Endometrium (tissue), 2 donors: ENCODE data around the gene TRMT112.

ENCODE experiments used
- FAIRE-seq: peaks from 2 replicates; lab custom pipeline; 2012; peaks lifted over from hg19 to GRCh38; lab: Jason Lieb, UNC
- donor health status: control.
- donor health status: control.

TRMT112 gene

DNA sequence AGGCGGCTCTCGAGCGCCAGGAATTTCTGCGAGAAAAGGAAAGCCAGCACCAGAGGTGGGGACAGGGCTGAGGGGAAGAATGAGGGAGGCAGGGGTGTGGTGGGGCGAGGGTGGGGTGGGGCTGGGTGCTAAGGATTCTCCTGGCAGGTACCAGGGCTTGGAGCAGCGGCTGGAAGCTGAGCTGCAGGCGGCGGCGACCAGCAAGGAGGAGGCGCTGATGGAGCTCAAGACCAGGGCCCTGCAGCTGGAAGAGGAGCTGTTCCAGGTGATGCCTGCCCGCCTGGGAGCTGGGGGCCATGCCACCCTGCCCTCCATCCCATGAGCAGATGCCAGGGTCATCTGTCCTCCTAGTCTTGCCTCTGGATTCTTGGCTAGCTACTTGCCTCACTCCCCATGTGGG lies 32.0 kb upstream of the TRMT112 start:
- no peak for FAIRE-seq

GRCh38 chr11:64349025-64349387 lies 31.6 kb upstream of the TRMT112 start:
- no peak for FAIRE-seq

DNA sequence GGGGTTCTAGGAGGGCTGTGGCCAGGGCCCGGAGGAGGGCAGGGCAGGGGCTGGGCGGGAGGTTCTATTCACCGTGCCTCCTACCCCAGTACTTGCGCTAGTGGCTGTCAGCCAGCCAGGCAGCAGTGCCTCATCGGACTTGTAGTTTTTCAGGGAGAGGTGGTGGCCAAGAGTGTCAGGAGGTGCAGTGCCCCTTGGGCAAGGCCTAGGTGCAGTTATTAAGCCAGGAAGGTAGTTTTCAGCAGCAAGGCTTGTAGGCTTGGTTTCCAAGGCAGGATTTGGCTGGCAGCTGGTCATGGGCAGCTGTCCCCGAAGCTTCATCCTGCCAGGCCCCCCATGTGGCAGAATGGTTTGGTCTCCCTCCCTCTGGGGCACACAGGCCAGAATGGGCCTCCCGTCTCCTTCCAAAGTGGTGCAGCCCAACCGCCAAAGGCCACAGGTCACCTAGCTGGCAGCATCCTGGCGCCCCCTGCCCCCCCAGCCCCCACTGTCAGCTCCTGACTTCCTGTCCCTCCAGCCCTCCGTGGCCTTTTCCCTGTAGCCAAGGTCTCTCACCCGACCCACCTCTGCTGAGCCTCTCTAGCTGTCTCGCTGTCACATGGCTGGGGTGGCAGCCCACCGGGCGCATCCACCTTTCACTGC lies 31.1 kb upstream of the TRMT112 start:
- no peak for FAIRE-seq

- no peak for FAIRE-seq
Measured at GRCh38 chr11:64347193-64347867, 30.0 kb upstream of the TRMT112 start.

DNA sequence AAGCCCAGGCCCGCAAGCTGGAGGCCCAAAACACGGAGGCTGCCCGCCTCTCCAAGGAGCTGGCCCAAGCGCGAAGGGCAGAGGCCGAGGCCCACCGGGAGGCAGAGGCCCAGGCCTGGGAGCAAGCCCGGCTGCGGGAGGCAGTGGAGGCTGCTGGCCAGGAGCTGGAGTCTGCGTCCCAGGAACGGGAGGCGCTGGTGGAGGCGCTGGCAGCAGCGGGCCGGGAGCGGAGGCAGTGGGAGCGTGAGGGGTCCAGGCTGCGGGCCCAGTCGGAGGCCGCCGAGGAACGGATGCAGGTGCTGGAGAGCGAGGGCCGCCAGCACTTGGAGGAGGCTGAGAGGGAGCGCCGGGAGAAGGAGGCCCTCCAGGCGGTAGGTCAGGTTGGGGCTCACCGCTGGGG lies 27.4 kb upstream of the TRMT112 start:
- no peak for FAIRE-seq

GRCh38 chr11:64343767-64344559 lies 26.6 kb upstream of the TRMT112 start:
- FAIRE-seq: no peak

DNA sequence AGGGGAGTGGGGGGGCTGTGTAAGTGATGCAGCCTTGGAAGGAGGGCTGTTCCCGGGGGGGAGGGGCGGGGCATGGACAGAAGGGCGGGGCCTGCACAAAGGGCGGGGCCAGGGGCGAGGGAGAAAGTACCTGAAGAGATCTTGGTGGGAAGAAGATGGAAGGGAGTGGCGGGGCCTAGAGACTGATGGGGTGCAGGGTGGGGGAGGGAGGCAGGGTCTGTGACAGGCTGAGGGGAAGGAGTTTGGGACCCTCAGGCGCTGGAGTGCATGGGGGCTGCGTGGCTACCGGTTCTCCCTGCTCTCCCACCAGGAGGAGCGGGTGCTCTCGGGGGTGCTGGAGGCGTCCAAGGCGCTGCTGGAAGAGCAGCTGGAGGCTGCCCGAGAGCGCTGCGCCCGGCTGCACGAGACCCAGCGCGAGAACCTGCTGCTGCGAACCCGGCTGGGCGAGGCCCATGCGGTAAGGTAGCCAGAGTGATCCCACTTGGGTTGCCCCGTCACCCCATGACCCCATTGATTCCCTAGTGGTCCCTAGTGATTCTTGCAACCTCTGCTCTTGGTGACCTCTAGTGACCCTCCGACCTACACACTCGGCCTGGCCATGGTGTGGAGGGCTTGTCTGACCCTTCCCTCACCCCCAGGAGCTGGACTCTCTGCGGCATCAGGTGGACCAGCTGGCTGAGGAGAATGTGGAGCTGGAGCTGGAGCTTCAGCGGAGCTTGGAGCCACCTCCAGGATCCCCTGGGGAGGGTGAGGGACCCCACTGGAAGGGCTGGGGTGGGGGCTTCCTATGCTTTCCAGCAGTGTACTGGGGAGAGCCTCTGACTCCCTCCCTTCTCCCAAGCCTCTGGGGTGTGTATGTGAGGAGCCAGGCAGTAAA lies 25.7 kb upstream of the TRMT112 start:
- FAIRE-seq: no peak

DNA sequence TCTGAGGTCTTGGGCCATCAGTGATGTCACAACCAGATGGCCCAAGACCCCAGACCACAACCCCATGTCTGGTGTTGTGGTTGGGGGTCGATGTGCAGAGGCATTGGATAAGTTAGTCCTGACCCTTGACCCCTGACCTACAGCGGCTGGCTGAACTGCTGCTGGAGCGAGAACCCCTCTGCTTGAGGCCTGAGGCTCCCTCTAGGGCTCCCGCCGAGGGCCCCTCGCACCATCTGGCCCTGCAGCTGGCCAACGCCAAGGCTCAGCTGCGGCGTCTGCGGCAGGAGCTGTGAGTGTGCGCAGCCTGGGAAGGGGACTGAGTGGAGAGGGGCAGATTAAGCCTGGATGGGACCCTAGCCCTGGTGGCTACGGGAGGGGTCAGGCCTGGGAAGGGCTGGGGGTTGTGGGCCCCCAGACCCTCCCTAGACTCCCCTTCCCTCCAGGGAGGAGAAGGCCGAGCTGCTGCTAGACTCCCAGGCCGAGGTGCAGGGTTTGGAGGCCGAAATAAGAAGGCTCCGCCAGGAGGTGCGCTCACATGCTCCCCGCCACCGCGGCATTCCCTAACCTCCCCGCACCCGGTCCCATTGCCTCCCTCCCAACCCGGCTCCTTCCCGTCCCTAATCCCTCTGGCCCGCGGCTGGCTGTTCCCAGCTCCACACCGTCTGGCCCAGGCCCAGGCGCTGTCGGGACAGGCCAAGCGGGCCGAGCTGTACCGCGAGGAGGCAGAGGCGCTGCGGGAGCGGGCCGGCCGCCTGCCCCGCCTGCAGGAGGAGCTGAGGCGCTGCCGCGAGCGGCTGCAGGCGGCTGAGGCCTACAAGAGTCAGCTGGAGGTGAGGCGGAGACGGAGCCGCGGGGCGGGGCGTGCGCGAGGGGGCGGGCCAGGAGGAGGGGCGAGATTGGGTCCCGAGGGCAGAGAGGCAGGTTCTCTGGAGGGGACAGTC lies 24.8 kb upstream of the TRMT112 start:
- no peak for FAIRE-seq

DNA sequence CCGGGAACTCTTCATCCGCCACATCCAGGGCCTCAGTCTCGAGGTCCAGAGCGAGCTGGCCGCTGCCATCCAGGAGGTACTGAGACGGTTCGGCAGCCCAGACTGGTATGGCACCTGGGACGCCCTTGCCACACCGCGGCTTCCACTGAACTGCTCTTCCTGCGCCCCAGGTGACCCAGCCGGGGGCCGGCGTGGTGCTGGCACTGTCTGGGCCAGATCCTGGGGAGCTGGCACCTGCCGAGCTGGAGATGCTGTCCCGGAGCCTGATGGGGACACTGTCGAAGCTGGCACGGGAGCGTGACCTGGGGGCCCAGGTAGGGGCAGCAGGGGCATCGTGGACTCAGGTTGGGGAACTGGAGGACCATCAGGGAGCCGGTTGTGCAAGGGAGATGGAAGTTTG lies 24.1 kb upstream of the TRMT112 start:
- FAIRE-seq: no peak

DNA sequence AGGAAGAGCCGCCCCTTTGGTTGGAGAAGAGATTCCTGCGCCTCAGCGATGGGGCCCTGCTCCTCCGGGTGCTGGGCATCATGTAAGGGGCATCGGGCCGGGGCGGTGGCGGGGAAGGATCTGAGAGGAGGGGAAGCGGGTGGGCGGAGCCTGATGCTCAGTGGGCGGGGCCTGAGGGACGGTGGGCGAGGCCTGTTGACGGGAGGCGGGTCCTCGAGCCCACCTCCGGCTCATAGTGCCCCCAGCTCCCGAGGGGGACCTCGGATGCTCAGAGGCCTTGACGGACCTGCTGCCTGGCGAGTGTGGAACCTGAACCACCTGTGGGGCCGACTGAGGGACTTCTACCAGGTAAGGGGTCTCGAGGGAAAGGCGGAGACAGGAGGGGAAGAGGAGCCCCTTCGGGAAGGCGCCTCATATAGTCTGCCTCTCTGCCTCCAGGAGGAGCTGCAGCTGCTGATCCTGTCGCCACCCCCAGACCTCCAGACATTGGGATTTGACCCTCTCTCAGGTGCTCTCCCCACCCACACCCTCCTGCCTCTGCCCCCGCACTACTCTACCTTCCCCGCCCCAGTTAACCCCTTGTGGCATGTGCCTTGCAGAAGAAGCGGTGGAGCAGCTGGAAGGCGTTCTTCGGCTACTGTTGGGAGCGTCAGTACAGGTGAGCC lies 23.4 kb upstream of the TRMT112 start:
- FAIRE-seq: no peak

GRCh38 chr11:64339754-64340408 lies 22.5 kb upstream of the TRMT112 start, which contains the start of gene CCDC88B:
CCDC88B (plus strand) TSS chr11:64340204; CDS start chr11:64340267, 63 bp downstream.
- no peak for FAIRE-seq

- FAIRE-seq: no peak
Measured at GRCh38 chr11:64339286-64339685, 21.9 kb upstream of the TRMT112 start.

DNA sequence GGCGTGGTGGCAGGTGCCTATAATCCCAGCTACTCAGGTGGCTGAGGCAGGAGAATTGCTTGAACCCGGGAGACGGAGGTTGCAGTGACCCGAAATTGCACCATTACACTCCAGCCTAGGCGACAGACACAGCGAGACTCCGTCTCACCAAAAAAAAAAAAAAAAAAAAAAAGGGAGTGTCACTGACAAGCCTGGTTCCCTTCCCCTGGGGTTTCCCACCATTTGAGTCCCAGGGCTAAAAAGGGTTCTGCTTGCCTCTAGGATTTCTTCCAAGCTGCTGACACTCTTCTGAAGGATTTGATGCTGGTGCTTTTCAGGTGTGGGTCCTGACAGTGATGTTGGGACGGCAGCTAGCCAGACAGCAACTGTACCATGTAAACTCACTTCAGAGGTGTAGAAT lies 21.4 kb upstream of the TRMT112 start:
- FAIRE-seq: no peak

DNA sequence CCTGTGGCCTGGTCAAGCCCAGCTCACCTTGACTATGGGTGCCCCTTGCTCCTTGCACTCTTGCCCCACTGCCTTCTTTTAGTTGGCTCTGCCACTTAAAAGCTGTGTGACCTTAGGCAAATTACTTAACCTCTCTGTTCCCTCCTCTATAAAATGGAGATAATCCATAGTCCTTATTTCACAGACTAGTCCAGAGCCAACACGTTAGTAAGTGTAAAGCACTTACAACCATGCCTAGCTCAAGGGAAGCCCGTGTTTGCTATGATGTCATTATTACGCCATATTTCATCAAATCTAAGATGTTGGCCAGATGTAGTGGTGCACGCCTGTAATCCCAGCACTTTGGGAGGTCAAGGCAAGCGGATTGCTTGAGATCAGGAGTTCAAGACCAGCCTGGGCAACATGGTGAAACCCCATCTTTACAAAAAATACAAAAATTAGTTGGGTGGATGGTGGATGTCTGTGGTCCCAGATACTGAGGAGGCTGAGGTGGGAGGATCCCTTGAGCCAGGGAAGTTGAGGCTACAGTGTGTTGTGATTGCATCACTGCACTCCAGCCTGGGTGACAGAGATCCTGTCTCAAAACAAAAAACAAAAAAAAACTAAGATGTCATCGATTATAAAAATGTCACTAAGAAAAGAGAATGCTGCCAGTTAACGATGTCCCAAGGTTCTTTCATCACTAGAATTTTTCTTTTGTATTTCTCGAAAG lies 20.3 kb upstream of the TRMT112 start:
- FAIRE-seq: no peak

- FAIRE-seq: no peak
Measured at GRCh38 chr11:64334764-64335735, 17.7 kb upstream of the TRMT112 start.

- FAIRE-seq: no peak
Measured at GRCh38 chr11:64333556-64333955, 16.2 kb upstream of the TRMT112 start.

- FAIRE-seq: no peak
Measured at GRCh38 chr11:64331569-64332371, 14.4 kb upstream of the TRMT112 start.
